ENCODE results near the gene PLEKHA4.

DNA sequence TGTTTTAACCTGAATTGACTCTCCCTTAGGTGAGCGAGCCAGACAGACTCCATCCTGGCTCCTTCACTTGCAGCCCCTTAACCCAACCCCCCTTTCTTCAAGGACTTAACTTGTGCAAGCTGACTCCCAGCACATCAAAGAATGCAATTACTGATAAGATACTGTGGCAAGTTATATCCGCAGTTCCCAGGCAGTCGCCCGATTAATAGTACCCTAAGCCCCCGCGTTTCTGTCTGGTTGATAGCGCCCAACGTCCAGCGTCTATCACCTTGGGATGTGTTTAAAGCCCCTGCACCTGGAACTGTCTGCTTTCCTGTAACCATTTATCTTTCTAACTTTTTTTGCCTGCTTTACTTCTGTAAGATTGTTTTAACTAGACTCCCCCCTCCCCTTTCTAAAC is 38.3 kb downstream of the PLEKHA4 start:
- TF ChIP-seq, protein P1, sequence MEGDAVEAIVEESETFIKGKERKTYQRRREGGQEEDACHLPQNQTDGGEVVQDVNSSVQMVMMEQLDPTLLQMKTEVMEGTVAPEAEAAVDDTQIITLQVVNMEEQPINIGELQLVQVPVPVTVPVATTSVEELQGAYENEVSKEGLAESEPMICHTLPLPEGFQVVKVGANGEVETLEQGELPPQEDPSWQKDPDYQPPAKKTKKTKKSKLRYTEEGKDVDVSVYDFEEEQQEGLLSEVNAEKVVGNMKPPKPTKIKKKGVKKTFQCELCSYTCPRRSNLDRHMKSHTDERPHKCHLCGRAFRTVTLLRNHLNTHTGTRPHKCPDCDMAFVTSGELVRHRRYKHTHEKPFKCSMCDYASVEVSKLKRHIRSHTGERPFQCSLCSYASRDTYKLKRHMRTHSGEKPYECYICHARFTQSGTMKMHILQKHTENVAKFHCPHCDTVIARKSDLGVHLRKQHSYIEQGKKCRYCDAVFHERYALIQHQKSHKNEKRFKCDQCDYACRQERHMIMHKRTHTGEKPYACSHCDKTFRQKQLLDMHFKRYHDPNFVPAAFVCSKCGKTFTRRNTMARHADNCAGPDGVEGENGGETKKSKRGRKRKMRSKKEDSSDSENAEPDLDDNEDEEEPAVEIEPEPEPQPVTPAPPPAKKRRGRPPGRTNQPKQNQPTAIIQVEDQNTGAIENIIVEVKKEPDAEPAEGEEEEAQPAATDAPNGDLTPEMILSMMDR (optimal IDR thresholded peaks at IDR 0.05 in 1 of 3, IDR thresholded peaks at IDR 0.05 in 1 of 3, conservative IDR thresholded peaks at IDR 0.05 in 1 of 3; ENCODE audit: extremely low read depth in 1 of 3, insufficient read depth in 2 of 3, low read length in 3 of 3): no peak
- no peak for TF ChIP-seq EZH2 (IDR thresholded peaks at IDR 0.05; ENCODE audit: low read length)
